Hepatocyte (in vitro differentiated cells): Measurements from ENCODE around the gene MANBA. TPM values are rescaled to one million over a fixed set of nuclear protein-coding genes. Genes with fewer than 3 reads are reported as not detected.
"Not testable (repeated sequence)": the region's sequence is repeated elsewhere in the genome, so short reads cannot be mapped to it uniquely, and the experiment has no call there.

Experiments used
- DNase-seq: peaks from one replicate; pipeline ENCODE4 v3.0.0-alpha.2; 2016; ENCODE audit warnings: low spot score
- H2AFZ ChIP-seq: fragments of 200-600 bp; sonication (generic); 2 replicates; pipeline ENCODE4 v1.6.0; 2016; ENCODE audit warnings: antibody characterized with exemption, mild to moderate bottlenecking
- H3K27ac ChIP-seq: fragments of 200-600 bp; sonication (generic); 2 replicates; pipeline ENCODE4 v1.5.1; 2016; ENCODE audit warnings: mild to moderate bottlenecking
- H3K27me3 ChIP-seq: fragments of 200-600 bp; sonication (generic); 2 replicates; pipeline ENCODE4 v1.6.1; 2016
- H3K36me3 ChIP-seq: fragments of 200-600 bp; sonication (generic); replicated peaks from 2 replicates; pipeline ENCODE4 v1.5.1; 2016; ENCODE audit warnings: low read depth; ENCODE audit not compliant: insufficient read depth
- H3K4me1 ChIP-seq: fragments of 200-600 bp; sonication (generic); 2 replicates; pipeline ENCODE4 v1.5.1; 2016; ENCODE audit warnings: mild to moderate bottlenecking, moderate library complexity; ENCODE audit not compliant: insufficient read depth
- H3K4me2 ChIP-seq: fragments of 200-600 bp; sonication (generic); 2 replicates; pipeline ENCODE4 v1.6.0; 2016
- H3K4me3 ChIP-seq: fragments of 200-600 bp; sonication (generic); 2 replicates; pipeline ENCODE4 v1.5.1; 2016; ENCODE audit warnings: mild to moderate bottlenecking
- H3K79me2 ChIP-seq: fragments of 200-600 bp; sonication (generic); 2 replicates; pipeline ENCODE4 v1.6.0; 2017; ENCODE audit warnings: mild to moderate bottlenecking
- H3K9me2 ChIP-seq: fragments of 200-600 bp; sonication (generic); replicated peaks from 2 replicates; pipeline ENCODE4 v1.6.0; 2017; ENCODE audit warnings: mild to moderate bottlenecking; ENCODE audit not compliant: insufficient read depth
- H3K9me3 ChIP-seq: fragments of 200-600 bp; sonication (generic); 2 replicates; pipeline ENCODE4 v1.5.1; 2016; ENCODE audit warnings: low read depth, mild to moderate bottlenecking
- H4K20me1 ChIP-seq: fragments of 200-600 bp; sonication (generic); 2 replicates; pipeline ENCODE4 v1.6.0; 2016; ENCODE audit warnings: mild to moderate bottlenecking; ENCODE audit not compliant: insufficient read depth, poor library complexity, severe bottlenecking
- EZH2 ChIP-seq: fragments of 200-600 bp; sonication (generic); IDR thresholded peaks from 2 replicates; pipeline ENCODE4 v1.6.1; 2016; ENCODE audit warnings: antibody characterized with exemption, mild to moderate bottlenecking, borderline replicate concordance
- EZH2phosphoT487 ChIP-seq: fragments of 200-600 bp; sonication (generic); IDR thresholded peaks from one replicate; pipeline ENCODE4 v1.6.1; 2018; ENCODE audit warnings: antibody characterized with exemption, mild to moderate bottlenecking, low read depth, moderate library complexity; ENCODE audit not compliant: unreplicated experiment, severe bottlenecking
- WGBS: methylation state at CpG from one replicate; pipeline ENCODE4 v1.1.6; 2016; ENCODE audit warnings: low lambda C conversion rate; ENCODE audit errors: missing lambda C conversion rate; 5-methylcytosine and 5-hydroxymethylcytosine counted together
- polyA plus RNA-seq: library from polyadenylated mRNA; unstranded; fragments of >200 nt; fragmentation: Nextera tagmentation; extraction: Ambion mirVana; gene quantifications from 2 replicates; pipeline ENCODE4 v1.2.1, GENCODE V29; 2016
- total RNA-seq: library from RNA; depleted of rRNA; stranded (reverse); fragments of >200 nt; gene quantifications from 2 replicates; pipeline ENCODE4 v1.2.3, GENCODE V29; 2014
- TF ChIP-seq, protein P1 (sequence below): fragments of 200-600 bp; sonication (generic); IDR thresholded peaks from 2 replicates; pipeline ENCODE4 v1.5.1; 2016; ENCODE audit warnings: antibody characterized with exemption, mild to moderate bottlenecking; ENCODE audit not compliant: poor library complexity

MANBA gene
- total and polyA plus RNA-seq, 2 experiments from 2014 or later, result 52.0 to 98.1 TPM

- no peak overlapping the region for H3K4me2 ChIP-seq
Measured at GRCh38 chr4:102734116-102734515, 26.7 kb downstream of the MANBA start.

GRCh38 chr4:102733084-102733483 lies 27.7 kb downstream of the MANBA start:
- Histone ChIP-seq H3K36me3 (no peaks in the 10 kb centered on the region), H3K27ac (peak overlapping the region; percentile 41), H3K9me3 (no peaks in the 10 kb centered on the region), H3K79me2 (peaks cover 61% of the 10 kb centered on the region), H3K4me1 (peaks cover 38% of the 10 kb centered on the region), H2AFZ (no peak overlapping the region), H3K9me2 (no peaks in the 10 kb centered on the region), H3K4me3 (no peak overlapping the region), H4K20me1 (no peaks in the 10 kb centered on the region), H3K27me3 (no peaks in the 10 kb centered on the region), H3K4me2 (no peak overlapping the region)
- TF ChIP-seq, protein P1, sequence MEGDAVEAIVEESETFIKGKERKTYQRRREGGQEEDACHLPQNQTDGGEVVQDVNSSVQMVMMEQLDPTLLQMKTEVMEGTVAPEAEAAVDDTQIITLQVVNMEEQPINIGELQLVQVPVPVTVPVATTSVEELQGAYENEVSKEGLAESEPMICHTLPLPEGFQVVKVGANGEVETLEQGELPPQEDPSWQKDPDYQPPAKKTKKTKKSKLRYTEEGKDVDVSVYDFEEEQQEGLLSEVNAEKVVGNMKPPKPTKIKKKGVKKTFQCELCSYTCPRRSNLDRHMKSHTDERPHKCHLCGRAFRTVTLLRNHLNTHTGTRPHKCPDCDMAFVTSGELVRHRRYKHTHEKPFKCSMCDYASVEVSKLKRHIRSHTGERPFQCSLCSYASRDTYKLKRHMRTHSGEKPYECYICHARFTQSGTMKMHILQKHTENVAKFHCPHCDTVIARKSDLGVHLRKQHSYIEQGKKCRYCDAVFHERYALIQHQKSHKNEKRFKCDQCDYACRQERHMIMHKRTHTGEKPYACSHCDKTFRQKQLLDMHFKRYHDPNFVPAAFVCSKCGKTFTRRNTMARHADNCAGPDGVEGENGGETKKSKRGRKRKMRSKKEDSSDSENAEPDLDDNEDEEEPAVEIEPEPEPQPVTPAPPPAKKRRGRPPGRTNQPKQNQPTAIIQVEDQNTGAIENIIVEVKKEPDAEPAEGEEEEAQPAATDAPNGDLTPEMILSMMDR, result no peak
- TF ChIP-seq EZH2phosphoT487, result no peak
- no peak for TF ChIP-seq EZH2
- WGBS, result 80% methylated on average over 2 of the region's 3 CpGs
- DNase-seq, result no peak

More at GRCh38 chr4:102734116-102734515, 26.7 kb downstream of the MANBA start:
- H3K36me3 ChIP-seq, result no peaks in the 10 kb centered on the region
- TF ChIP-seq EZH2 (no peak), EZH2phosphoT487 (no peak)
- DNase-seq, result no peak
- no peak overlapping the region for H3K4me3 ChIP-seq
- peaks cover 66% of the 10 kb centered on the region for H3K79me2 ChIP-seq
- no peak overlapping the region for H2AFZ ChIP-seq
- 92% methylated on average over 5 of the region's 5 CpGs for WGBS
- no peaks in the 10 kb centered on the region for H3K27me3 ChIP-seq
- no peaks in the 10 kb centered on the region for H4K20me1 ChIP-seq
- peak overlapping the region; percentile 92 for H3K27ac ChIP-seq
- H3K9me3 ChIP-seq, result no peaks in the 10 kb centered on the region
- no peaks in the 10 kb centered on the region for H3K9me2 ChIP-seq
- peaks cover 38% of the 10 kb centered on the region for H3K4me1 ChIP-seq

- Histone ChIP-seq H3K4me3 (no peak overlapping the region), H2AFZ (no peak overlapping the region), H3K9me3 (no peaks in the 10 kb centered on the region)
Measured at GRCh38 chr4:102732678-102733077, 28.1 kb downstream of the MANBA start.

GRCh38 chr4:102730968-102731533 lies 29.7 kb downstream of the MANBA start:
- Histone ChIP-seq H3K4me1 (peaks cover 26% of the 10 kb centered on the region), H3K27me3 (no peaks in the 10 kb centered on the region), H3K4me3 (no peak overlapping the region), H3K27ac (no peak overlapping the region), H3K36me3 (no peaks in the 10 kb centered on the region), H4K20me1 (no peaks in the 10 kb centered on the region), H3K9me2 (no peaks in the 10 kb centered on the region), H3K79me2 (peaks cover 46% of the 10 kb centered on the region), H3K9me3 (no peaks in the 10 kb centered on the region), H3K4me2 (no peak overlapping the region), H2AFZ (no peak overlapping the region)
- DNase-seq, result peak; percentile 27
- WGBS, result 91% methylated on average over 5 of the region's 5 CpGs
- TF ChIP-seq, protein P1, result peak; percentile 20
- TF ChIP-seq EZH2, result no peak

More at GRCh38 chr4:102732678-102733077, 28.1 kb downstream of the MANBA start:
- no peak overlapping the region for H3K4me2 ChIP-seq
- 68% methylated on average over 5 of the region's 5 CpGs for WGBS
- TF ChIP-seq EZH2 (no peak), EZH2phosphoT487 (no peak)
- peak overlapping the region; percentile 41 for H3K27ac ChIP-seq
- peaks cover 59% of the 10 kb centered on the region for H3K79me2 ChIP-seq
- H3K4me1 ChIP-seq, result peaks cover 38% of the 10 kb centered on the region
- DNase-seq, result no peak
- no peaks in the 10 kb centered on the region for H3K9me2 ChIP-seq
- H4K20me1 ChIP-seq, result no peaks in the 10 kb centered on the region
- H3K27me3 ChIP-seq, result no peaks in the 10 kb centered on the region
- no peaks in the 10 kb centered on the region for H3K36me3 ChIP-seq

DNA sequence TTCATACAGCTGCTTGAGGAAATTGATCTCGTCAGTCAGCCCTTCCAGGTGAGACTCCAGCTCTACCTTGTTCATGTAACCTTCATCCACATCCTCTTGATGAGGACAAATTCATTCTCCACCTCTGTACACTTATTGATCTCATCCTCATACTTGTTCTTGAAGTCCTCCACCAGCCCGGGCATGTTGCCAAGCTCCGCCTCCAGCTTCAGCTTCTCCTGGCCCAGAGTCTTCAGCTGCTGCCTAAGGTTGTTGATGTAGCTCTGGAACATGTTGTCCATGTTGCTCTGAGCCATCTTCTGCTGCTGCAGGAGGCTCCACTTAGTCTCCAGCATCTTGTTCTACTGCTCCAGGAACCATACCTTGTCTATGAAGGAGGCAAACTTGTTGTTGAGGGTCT lies 31.3 kb downstream of the MANBA start:
- H3K9me3 ChIP-seq, DNase-seq, H3K9me2 ChIP-seq, H3K4me2 ChIP-seq, H4K20me1 ChIP-seq, H2AFZ ChIP-seq, H3K27me3 ChIP-seq, H3K4me3 ChIP-seq, H3K36me3 ChIP-seq: not testable (repeated sequence)
- Histone ChIP-seq H3K79me2 (peaks cover 46% of the 10 kb centered on the region), H3K27ac (peak overlapping the region; percentile 14), H3K4me1 (peaks cover 13% of the 10 kb centered on the region)
- 97% methylated on average over 3 of the region's 3 CpGs for WGBS

DNA sequence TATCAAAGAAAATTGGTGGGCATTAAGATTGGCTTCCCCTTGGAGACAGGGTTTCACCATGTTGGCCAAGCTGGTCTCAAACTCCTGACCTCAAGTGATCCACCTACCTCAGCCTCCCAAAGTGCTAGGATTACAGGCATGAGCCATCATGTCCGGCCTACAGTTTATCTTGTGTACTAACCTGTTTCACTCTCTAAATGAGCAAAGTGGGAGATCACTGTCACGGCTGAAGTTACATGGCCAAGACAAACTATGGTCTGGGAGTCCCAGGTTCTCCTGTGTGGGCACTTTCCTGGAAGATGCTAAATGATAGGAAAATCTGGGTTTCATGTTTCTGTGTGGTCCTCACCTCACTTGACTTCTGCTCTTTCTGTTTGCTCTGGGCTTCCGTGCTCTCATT lies 33.8 kb downstream of the MANBA start:
- WGBS, result 94% methylated on average over 3 of the region's 3 CpGs
- not testable (repeated sequence) for H2AFZ ChIP-seq, H3K9me3 ChIP-seq, H4K20me1 ChIP-seq, H3K27ac ChIP-seq, H3K4me3 ChIP-seq, DNase-seq, H3K36me3 ChIP-seq, H3K4me1 ChIP-seq, H3K27me3 ChIP-seq, H3K9me2 ChIP-seq, H3K4me2 ChIP-seq
- peaks cover 22% of the 10 kb centered on the region for H3K79me2 ChIP-seq
